Caco-2 (cell line): Measurements from ENCODE around the gene SPTA1. TPM values are rescaled to one million over a fixed set of nuclear protein-coding genes. Genes with fewer than 3 reads are reported as not detected.

Experiments
- BruUV-seq: library from RNA; stranded (reverse); fragments of 400-500 nt; replicated peaks from 2 replicates; lab custom pipeline; 2021; lab: Mats Ljungman, UMichigan
- CTCF ChIA-PET: fragments of 300-600 bp; sonication (Branson Sonifier 250); formaldehyde crosslinking; loops from one replicate; lab custom pipeline; 2022; ENCODE audit warnings: antibody characterized with exemption; lab: Charles Lee
- POLR2A ChIA-PET: fragments of 300-600 bp; sonication (Branson Sonifier 250); formaldehyde crosslinking; loops from one replicate; lab custom pipeline; 2022; ENCODE audit warnings: antibody characterized with exemption; lab: Charles Lee
- DNase-seq, 2 experiments: peaks; one replicate each; pipeline versions ENCODE4 v3.0.0 to v3.0.0-alpha.2; 2020 to 2022
- H3K27me3 ChIP-seq: replicated peaks from 2 replicates; pipeline ENCODE4 v1.6.0; 2011; ENCODE audit warnings: low read length; ENCODE audit not compliant: control insufficient read depth, insufficient read depth
- H3K36me3 ChIP-seq: 2 replicates; pipeline ENCODE4 v1.5.1; 2011; ENCODE audit warnings: low read length; ENCODE audit not compliant: control insufficient read depth, insufficient read depth
- H3K4me1 ChIP-seq: fragments of 250-450 bp; sonication (Bioruptor Pico); 2 replicates; pipeline ENCODE4 v1.5.1; 2020; ENCODE audit warnings: mild to moderate bottlenecking
- H3K4me3 ChIP-seq: 2 replicates; pipeline ENCODE4 v1.5.1; 2011; ENCODE audit warnings: low read depth, mild to moderate bottlenecking, control low read depth, low read length
- H3K9me3 ChIP-seq: fragments of 250-450 bp; sonication (Bioruptor Pico); 2 replicates; pipeline ENCODE4 v1.5.1; 2020; ENCODE audit warnings: mild to moderate bottlenecking, moderate library complexity
- H3K27ac Mint-ChIP-seq: one replicate; pipeline ENCODE4 v1.8.0; 2022; ENCODE audit warnings: mixed read lengths; ENCODE audit not compliant: unreplicated experiment
- H3K27me3 Mint-ChIP-seq: one replicate; pipeline ENCODE4 v1.8.0; 2022; ENCODE audit warnings: mixed read lengths; ENCODE audit not compliant: insufficient read depth, unreplicated experiment
- H3K36me3 Mint-ChIP-seq: one replicate; pipeline ENCODE4 v1.8.0; 2022; ENCODE audit warnings: mild to moderate bottlenecking, mixed read lengths; ENCODE audit not compliant: insufficient read depth, unreplicated experiment
- H3K4me1 Mint-ChIP-seq: one replicate; pipeline ENCODE4 v1.8.0; 2022; ENCODE audit warnings: low read depth, mixed read lengths; ENCODE audit not compliant: unreplicated experiment
- H3K4me3 Mint-ChIP-seq: one replicate; pipeline ENCODE4 v1.8.0; 2022; ENCODE audit warnings: mild to moderate bottlenecking, moderate library complexity, mixed read lengths; ENCODE audit not compliant: unreplicated experiment
- H3K9me3 Mint-ChIP-seq: one replicate; pipeline ENCODE4 v1.8.0; 2022; ENCODE audit warnings: mixed read lengths; ENCODE audit not compliant: unreplicated experiment
- intact Hi-C: fragments of 100-400 bp; cut with micrococcal nuclease; formaldehyde crosslinking; loops from one replicate; pipeline ENCODE4 v1.10.0; 2022; ENCODE audit not compliant: unreplicated experiment
- total RNA-seq: library from RNA; stranded (reverse); gene quantifications from 2 replicates; pipeline ENCODE4 v1.2.3, GENCODE V29; 2022
- TF ChIP-seq, protein P1 (sequence below), 2 experiments: fragments of 200-600 bp in 1 of 2; IDR thresholded peaks; 1 replicate in 1 of 2; 2 replicates in 1 of 2; pipeline versions ENCODE4 v1.5.1 to v1.8.0; 2011 to 2022; ENCODE audit warnings: antibody characterized with exemption in 1 of 2, control low read depth in 1 of 2, inconsistent platforms in 1 of 2, low read depth in 1 of 2, low read length in 1 of 2, mild to moderate bottlenecking in 1 of 2, moderate library complexity in 1 of 2; ENCODE audit not compliant: insufficient read depth in 1 of 2, severe bottlenecking in 1 of 2, unreplicated experiment in 1 of 2

The SPTA1 gene
- total RNA-seq, 1 experiment from 2014 or later: not detected

DNA sequence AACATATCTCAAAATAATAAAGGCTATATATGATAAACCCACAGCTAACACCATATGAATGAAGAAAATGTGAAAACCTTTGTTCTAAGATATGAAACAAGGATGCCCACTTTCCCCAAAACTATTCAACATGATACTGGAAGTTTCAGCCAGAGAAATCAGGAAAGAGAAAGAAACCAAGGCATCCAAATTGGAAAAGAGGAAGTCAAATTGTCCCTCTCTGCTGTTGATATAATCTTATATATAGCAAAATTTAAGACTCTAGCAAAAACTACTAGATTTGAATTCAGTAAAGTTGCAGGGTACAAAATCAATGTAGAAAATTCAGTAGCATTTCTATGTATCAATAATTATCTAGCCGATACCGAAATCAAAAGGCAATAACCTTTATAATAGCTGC lies 85.8 kb downstream of the SPTA1 start:
- ChIA-PET CTCF (no interaction called here), POLR2A (no interaction called here)
- intact Hi-C loops: no loop called here
- Histone ChIP-seq H3K4me1 (no peaks in the 10 kb centered on the region), H3K27me3 (no peaks in the 10 kb centered on the region), H3K9me3 (no peaks in the 10 kb centered on the region), H3K4me3 (no peak overlapping the region), H3K36me3 (no peaks in the 10 kb centered on the region)
- no peak for DNase-seq
- peaks cover 20% of the 10 kb centered on the region for H3K9me3 Mint-ChIP-seq
- TF ChIP-seq, protein P1, sequence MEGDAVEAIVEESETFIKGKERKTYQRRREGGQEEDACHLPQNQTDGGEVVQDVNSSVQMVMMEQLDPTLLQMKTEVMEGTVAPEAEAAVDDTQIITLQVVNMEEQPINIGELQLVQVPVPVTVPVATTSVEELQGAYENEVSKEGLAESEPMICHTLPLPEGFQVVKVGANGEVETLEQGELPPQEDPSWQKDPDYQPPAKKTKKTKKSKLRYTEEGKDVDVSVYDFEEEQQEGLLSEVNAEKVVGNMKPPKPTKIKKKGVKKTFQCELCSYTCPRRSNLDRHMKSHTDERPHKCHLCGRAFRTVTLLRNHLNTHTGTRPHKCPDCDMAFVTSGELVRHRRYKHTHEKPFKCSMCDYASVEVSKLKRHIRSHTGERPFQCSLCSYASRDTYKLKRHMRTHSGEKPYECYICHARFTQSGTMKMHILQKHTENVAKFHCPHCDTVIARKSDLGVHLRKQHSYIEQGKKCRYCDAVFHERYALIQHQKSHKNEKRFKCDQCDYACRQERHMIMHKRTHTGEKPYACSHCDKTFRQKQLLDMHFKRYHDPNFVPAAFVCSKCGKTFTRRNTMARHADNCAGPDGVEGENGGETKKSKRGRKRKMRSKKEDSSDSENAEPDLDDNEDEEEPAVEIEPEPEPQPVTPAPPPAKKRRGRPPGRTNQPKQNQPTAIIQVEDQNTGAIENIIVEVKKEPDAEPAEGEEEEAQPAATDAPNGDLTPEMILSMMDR (IDR thresholded peaks at IDR 0.05; ENCODE audit: insufficient read depth in 1 of 2, low read depth in 1 of 2, low read length in 1 of 2, severe bottlenecking in 1 of 2, unreplicated experiment in 1 of 2): no peak
- H3K4me1 Mint-ChIP-seq: no peaks in the 10 kb centered on the region
- H3K27ac Mint-ChIP-seq: no peak overlapping the region
- no peak overlapping the region for H3K4me3 Mint-ChIP-seq
- peaks cover 3% of the 10 kb centered on the region for H3K27me3 Mint-ChIP-seq
- no TSS peak for BruUV-seq
- H3K36me3 Mint-ChIP-seq: no peaks in the 10 kb centered on the region

DNA sequence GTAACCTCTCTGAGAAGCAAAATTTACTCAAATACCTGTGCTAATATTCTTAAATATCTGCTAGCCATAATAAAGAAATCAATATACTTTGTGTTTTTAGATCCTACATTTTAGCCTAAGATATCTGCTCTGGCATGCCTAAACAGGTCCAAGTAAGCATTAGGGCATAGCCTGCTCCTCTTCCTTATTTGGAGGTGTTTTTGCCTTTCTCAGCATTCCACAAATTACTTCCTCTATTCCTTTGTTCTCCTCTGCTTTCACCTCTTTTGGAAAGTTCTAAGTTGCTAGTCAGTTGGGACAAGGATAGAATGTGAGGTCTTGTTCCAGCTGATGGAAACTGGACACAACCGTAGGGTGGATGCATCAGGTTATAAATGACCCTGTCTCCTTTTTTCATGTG lies 99.6 kb downstream of the SPTA1 start:
- ChIA-PET POLR2A (no interaction called here), CTCF (no interaction called here)
- no peaks in the 10 kb centered on the region for H3K27me3 ChIP-seq
- H3K4me1 ChIP-seq: peaks cover 2% of the 10 kb centered on the region; the same call in 1 of the 2 replicates
- no peak overlapping the region for H3K4me3 Mint-ChIP-seq
- intact Hi-C loops: no loop called here
- H3K9me3 ChIP-seq: peaks cover 3% of the 10 kb centered on the region; the same call in 1 of the 2 replicates
- BruUV-seq: no TSS peak
- no peaks in the 10 kb centered on the region for H3K36me3 Mint-ChIP-seq
- no peak overlapping the region for H3K4me3 ChIP-seq
- peaks cover 8% of the 10 kb centered on the region for H3K9me3 Mint-ChIP-seq
- H3K27me3 Mint-ChIP-seq: no peaks in the 10 kb centered on the region
- H3K4me1 Mint-ChIP-seq: no peaks in the 10 kb centered on the region
- no peak for DNase-seq
- TF ChIP-seq, protein P1 (IDR thresholded peaks at IDR 0.05; ENCODE audit: insufficient read depth in 1 of 2, low read depth in 1 of 2, low read length in 1 of 2, severe bottlenecking in 1 of 2, unreplicated experiment in 1 of 2): no peak
- no peak overlapping the region for H3K27ac Mint-ChIP-seq
- no peaks in the 10 kb centered on the region for H3K36me3 ChIP-seq

DNA sequence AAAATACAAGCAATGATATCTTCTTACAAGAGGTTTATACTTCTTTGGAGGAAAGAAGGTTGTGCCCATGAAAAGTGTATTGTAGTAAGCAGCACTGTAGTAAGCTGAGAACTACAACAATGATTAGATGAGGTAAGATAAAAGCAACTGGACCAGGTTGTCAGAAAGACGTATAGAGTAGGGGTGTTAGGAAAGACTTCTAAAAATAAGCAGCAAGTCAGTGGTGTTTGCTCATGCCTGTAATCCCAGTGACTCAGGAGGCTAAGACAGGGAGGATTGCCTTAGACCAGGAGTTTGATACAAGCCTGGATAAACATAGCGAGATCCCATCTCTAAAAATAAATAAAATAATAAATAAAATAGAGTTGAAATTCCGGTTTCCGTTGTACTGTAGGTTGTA lies 102.6 kb downstream of the SPTA1 start:
- POLR2A ChIA-PET: no interaction called here
- no peak overlapping the region for H3K4me3 Mint-ChIP-seq
- TF ChIP-seq, protein P1 (IDR thresholded peaks at IDR 0.05; ENCODE audit: insufficient read depth in 1 of 2, low read depth in 1 of 2, low read length in 1 of 2, severe bottlenecking in 1 of 2, unreplicated experiment in 1 of 2): no peak
- DNase-seq: no peak
- H3K9me3 Mint-ChIP-seq: peaks cover 4% of the 10 kb centered on the region
- intact Hi-C loops: no loop called here
- no peaks in the 10 kb centered on the region for H3K36me3 Mint-ChIP-seq
- peaks cover 9% of the 10 kb centered on the region; the same call in 1 of the 2 replicates for H3K4me1 ChIP-seq
- no peaks in the 10 kb centered on the region for H3K4me1 Mint-ChIP-seq
- no peak overlapping the region for H3K4me3 ChIP-seq
- no peaks in the 10 kb centered on the region for H3K27me3 ChIP-seq
- H3K27me3 Mint-ChIP-seq: no peaks in the 10 kb centered on the region
- H3K9me3 ChIP-seq: peaks cover 3% of the 10 kb centered on the region; the same call in 1 of the 2 replicates
- BruUV-seq: no TSS peak
- H3K27ac Mint-ChIP-seq: no peak overlapping the region
- H3K36me3 ChIP-seq: no peaks in the 10 kb centered on the region
- CTCF ChIA-PET: no interaction called here
